ENCODE measurements around the gene ZFYVE9. TPM values are rescaled to one million over a fixed set of nuclear protein-coding genes. Genes with fewer than 3 reads are reported as not detected.

The ZFYVE9 gene
- total and polyA plus RNA-seq, 2 of the 13 experiments (the other 11 are each of a cell fraction or from before 2014, with no cell fraction given), result 9.2 to 19.8 TPM

GRCh38 chr1:52337439-52337838 is 195.6 kb downstream of the ZFYVE9 start:
- no TSS peak for BruUV-seq (replicated peaks)
- ChIA-PET POLR2A (no interaction called here), CTCF (ENCODE audit: low intra/inter-chr PET ratio, low total read pairs) (no interaction called here)
- WGBS (ENCODE audit: low lambda C conversion rate), result 88% methylated on average over 2 of the region's 2 CpGs
- intact Hi-C loops (cut with micrococcal nuclease; ENCODE audit: unreplicated experiment) (no loop called here), in situ Hi-C loops (cut with HindIII; ENCODE audit: extremely low pct_ligation_motif_present, low pct_unique_long_range_greater_than_20kb) (no loop called here)
- H3K27me3 ChIP-seq (ENCODE audit: control insufficient read depth in 1 of 2, insufficient read depth in 2 of 2, low read length in 2 of 2), result no peaks in the 10 kb centered on the region
- H3K4me2 ChIP-seq (ENCODE audit: low read depth, low read length), result no peak overlapping the region
- no peak overlapping the region for H3K27ac ChIP-seq (ENCODE audit: extremely low read length, insufficient read depth, low read length)
- 0 out of 2 replicates have a peak, but pooled peaks cover 9% of the 10 kb centered on the region for H3K4me1 ChIP-seq (ENCODE audit: insufficient read depth, low read length)
- peaks cover 5 to 34% of the 10 kb centered on the region in 2 experiments; a peak in 4 of 5 replicates for H3K36me3 ChIP-seq (replicated peaks in 1 of 2; ENCODE audit: control insufficient read depth in 1 of 2, insufficient read depth in 2 of 2, low read length in 2 of 2)
- H3K79me2 ChIP-seq (ENCODE audit: insufficient read depth, low read length), result no peaks in the 10 kb centered on the region
- TF ChIP-seq ATRX (CRISPR knock-in tag; IDR thresholded peaks at IDR 0.05; ENCODE audit: borderline replicate concordance) (no peak), NFIB (CRISPR knock-in tag; IDR thresholded peaks at IDR 0.05; ENCODE audit: borderline replicate concordance) (no peak), ZNF280B (CRISPR knock-in tag; IDR thresholded peaks at IDR 0.05; ENCODE audit: borderline replicate concordance) (no peak), ZBTB10 (CRISPR knock-in tag; IDR thresholded peaks at IDR 0.05; ENCODE audit: borderline replicate concordance) (no peak), ZNF160 (CRISPR knock-in tag; IDR thresholded peaks at IDR 0.05) (no peak), ZNF660 (CRISPR knock-in tag; IDR thresholded peaks at IDR 0.05; ENCODE audit: borderline replicate concordance, low read depth) (no peak), NCOA5 (CRISPR knock-in tag; IDR thresholded peaks at IDR 0.05) (no peak), BCL3 (CRISPR knock-in tag; IDR thresholded peaks at IDR 0.05) (no peak), ZNF577 (CRISPR knock-in tag; IDR thresholded peaks at IDR 0.05; ENCODE audit: borderline replicate concordance, low read depth) (no peak), ZNF234 (CRISPR knock-in tag; conservative IDR thresholded peaks at IDR 0.05) (no peak), FOXA1 (IDR thresholded peaks at IDR 0.05) (no peak), FOXA1 (CRISPR knock-in tag; IDR thresholded peaks at IDR 0.05) (no peak), ZNF326 (CRISPR knock-in tag; IDR thresholded peaks at IDR 0.05; ENCODE audit: borderline replicate concordance) (no peak), ZBTB14 (CRISPR knock-in tag; IDR thresholded peaks at IDR 0.05) (no peak), ZSCAN12 (CRISPR knock-in tag; IDR thresholded peaks at IDR 0.05) (no peak), ZNF652 (CRISPR knock-in tag; IDR thresholded peaks at IDR 0.05; ENCODE audit: borderline replicate concordance, low read depth) (no peak)
- no peaks in the 10 kb centered on the region for H4K20me1 ChIP-seq (ENCODE audit: insufficient read depth, low read length)
- ATAC-seq (no peak), FAIRE-seq (no peak), DNase-seq (ENCODE audit: low spot score) (no peak)
- no peak overlapping the region for H3K4me3 ChIP-seq (replicated peaks in 1 of 3; ENCODE audit: insufficient read depth in 1 of 3, low read depth in 2 of 3, low read length in 3 of 3)
- no peak overlapping the region for H2AFZ ChIP-seq (ENCODE audit: low read length)
- no peaks in the 10 kb centered on the region for H3K9me3 ChIP-seq (ENCODE audit: low read length)
- H3K9ac ChIP-seq (ENCODE audit: insufficient read depth, low read depth, low read length), result no peak overlapping the region

Data from HepG2 (cell line).